ENCODE results near the gene MDP1. TPM values are rescaled to one million over a fixed set of nuclear protein-coding genes. Genes with fewer than 3 reads are reported as not detected.

MDP1 gene
- total RNA-seq, 1 experiment from 2014 or later: 7.4 TPM

- no TSS peak for BruUV-seq (replicated peaks)
- H3K9me3 Mint-ChIP-seq (ENCODE audit: low read depth, unreplicated experiment): no peaks in the 10 kb centered on the region
- H3K27me3 Mint-ChIP-seq (ENCODE audit: unreplicated experiment): no peaks in the 10 kb centered on the region
- peaks cover 7% of the 10 kb centered on the region for H3K4me1 Mint-ChIP-seq (ENCODE audit: low read depth, unreplicated experiment)
- H3K27ac Mint-ChIP-seq (ENCODE audit: unreplicated experiment): no peak overlapping the region
- CTCF ChIA-PET: interaction anchor here (0.7 kb wide), 1 partner anchor 44 kb away, joined by 4 read pairs; no protein-coding TSS in a partner anchor
- DNase-seq: no peak
- TF ChIP-seq, protein P1, sequence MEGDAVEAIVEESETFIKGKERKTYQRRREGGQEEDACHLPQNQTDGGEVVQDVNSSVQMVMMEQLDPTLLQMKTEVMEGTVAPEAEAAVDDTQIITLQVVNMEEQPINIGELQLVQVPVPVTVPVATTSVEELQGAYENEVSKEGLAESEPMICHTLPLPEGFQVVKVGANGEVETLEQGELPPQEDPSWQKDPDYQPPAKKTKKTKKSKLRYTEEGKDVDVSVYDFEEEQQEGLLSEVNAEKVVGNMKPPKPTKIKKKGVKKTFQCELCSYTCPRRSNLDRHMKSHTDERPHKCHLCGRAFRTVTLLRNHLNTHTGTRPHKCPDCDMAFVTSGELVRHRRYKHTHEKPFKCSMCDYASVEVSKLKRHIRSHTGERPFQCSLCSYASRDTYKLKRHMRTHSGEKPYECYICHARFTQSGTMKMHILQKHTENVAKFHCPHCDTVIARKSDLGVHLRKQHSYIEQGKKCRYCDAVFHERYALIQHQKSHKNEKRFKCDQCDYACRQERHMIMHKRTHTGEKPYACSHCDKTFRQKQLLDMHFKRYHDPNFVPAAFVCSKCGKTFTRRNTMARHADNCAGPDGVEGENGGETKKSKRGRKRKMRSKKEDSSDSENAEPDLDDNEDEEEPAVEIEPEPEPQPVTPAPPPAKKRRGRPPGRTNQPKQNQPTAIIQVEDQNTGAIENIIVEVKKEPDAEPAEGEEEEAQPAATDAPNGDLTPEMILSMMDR (IDR thresholded peaks at IDR 0.05; ENCODE audit: unreplicated experiment): no peak
- H3K4me3 Mint-ChIP-seq (ENCODE audit: low read depth, unreplicated experiment): no peak overlapping the region
- H3K36me3 Mint-ChIP-seq (ENCODE audit: insufficient read depth, unreplicated experiment): no peaks in the 10 kb centered on the region
- intact Hi-C loops (cut with micrococcal nuclease; ENCODE audit: unreplicated experiment): no loop called here
Measured at GRCh38 chr14:24252289-24253124, 36.6 kb upstream of the MDP1 start.

GRCh38 chr14:24251880-24252288 lies 36.0 kb upstream of the MDP1 start:
- no TSS peak for BruUV-seq (replicated peaks)
- Mint-ChIP-seq H3K36me3 (ENCODE audit: insufficient read depth, unreplicated experiment) (no peaks in the 10 kb centered on the region), H3K4me1 (ENCODE audit: low read depth, unreplicated experiment) (peaks cover 7% of the 10 kb centered on the region), H3K4me3 (ENCODE audit: low read depth, unreplicated experiment) (no peak overlapping the region), H3K9me3 (ENCODE audit: low read depth, unreplicated experiment) (no peaks in the 10 kb centered on the region), H3K27ac (ENCODE audit: unreplicated experiment) (no peak overlapping the region), H3K27me3 (ENCODE audit: unreplicated experiment) (no peaks in the 10 kb centered on the region)
- no peak for DNase-seq
- intact Hi-C loops (cut with micrococcal nuclease; ENCODE audit: unreplicated experiment): no loop called here
- CTCF ChIA-PET: interaction anchor here (0.7 to 1.6 kb wide), 2 partner anchors 45 to 89 kb away, joined by 3 to 4 read pairs; no protein-coding TSS in a partner anchor
- TF ChIP-seq, protein P1 (IDR thresholded peaks at IDR 0.05; ENCODE audit: unreplicated experiment): no peak

- no TSS peak for BruUV-seq (replicated peaks)
- intact Hi-C loops (cut with micrococcal nuclease; ENCODE audit: unreplicated experiment): no loop called here
- CTCF ChIA-PET: interaction anchor here (1.6 kb wide), 1 partner anchor 90 kb away, joined by 3 read pairs; no protein-coding TSS in a partner anchor
- Mint-ChIP-seq H3K4me3 (ENCODE audit: low read depth, unreplicated experiment) (no peak overlapping the region), H3K9me3 (ENCODE audit: low read depth, unreplicated experiment) (no peaks in the 10 kb centered on the region), H3K27me3 (ENCODE audit: unreplicated experiment) (no peaks in the 10 kb centered on the region), H3K36me3 (ENCODE audit: insufficient read depth, unreplicated experiment) (no peaks in the 10 kb centered on the region), H3K27ac (ENCODE audit: unreplicated experiment) (no peak overlapping the region), H3K4me1 (ENCODE audit: low read depth, unreplicated experiment) (peaks cover 7% of the 10 kb centered on the region)
- TF ChIP-seq, protein P1 (IDR thresholded peaks at IDR 0.05; ENCODE audit: unreplicated experiment): no peak
- DNase-seq: no peak
Measured at GRCh38 chr14:24250354-24250753, 34.5 kb upstream of the MDP1 start.

DNA sequence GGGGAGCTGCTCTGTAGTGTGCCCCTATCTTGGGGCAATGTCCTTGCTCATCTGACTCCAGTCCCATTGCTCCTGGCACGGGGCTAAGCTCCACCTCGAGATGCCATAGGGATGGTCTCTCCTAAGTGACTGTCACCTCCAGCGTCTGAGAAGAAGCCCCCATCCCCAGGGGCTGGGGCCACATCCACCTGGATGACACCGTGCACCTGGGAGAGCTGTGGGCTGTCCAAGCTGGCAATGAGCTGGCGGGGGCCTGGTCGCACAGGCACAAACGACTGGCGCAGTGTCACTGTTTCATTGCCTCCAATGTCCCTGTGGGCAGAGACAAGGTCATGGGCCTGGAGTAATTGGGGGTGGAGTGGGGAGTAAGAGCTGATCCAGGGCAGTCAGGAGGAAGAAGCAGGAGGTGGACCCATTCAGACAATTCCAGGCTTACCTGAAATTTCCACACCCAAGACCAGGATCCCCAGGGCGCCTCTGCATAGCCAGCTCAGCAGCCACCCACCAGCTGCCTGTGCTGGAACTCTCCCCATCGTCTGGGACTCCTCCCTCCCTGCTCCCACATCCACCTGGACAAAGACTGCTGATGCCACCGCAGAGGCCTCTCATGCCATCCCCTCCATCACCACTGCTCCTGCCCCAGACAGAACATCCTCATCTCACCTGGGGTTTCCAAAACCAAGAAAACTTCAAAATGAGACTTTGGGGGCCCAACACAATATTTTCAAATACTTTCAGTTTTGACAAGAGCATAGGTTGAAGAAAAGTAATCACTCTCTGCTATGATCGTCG lies 33.6 kb upstream of the MDP1 start:
- no peak for DNase-seq
- intact Hi-C loops (cut with micrococcal nuclease; ENCODE audit: unreplicated experiment): no loop called here
- Mint-ChIP-seq H3K4me1 (ENCODE audit: low read depth, unreplicated experiment) (peaks cover 7% of the 10 kb centered on the region), H3K9me3 (ENCODE audit: low read depth, unreplicated experiment) (no peaks in the 10 kb centered on the region), H3K27me3 (ENCODE audit: unreplicated experiment) (no peaks in the 10 kb centered on the region), H3K27ac (ENCODE audit: unreplicated experiment) (no peak overlapping the region), H3K4me3 (ENCODE audit: low read depth, unreplicated experiment) (no peak overlapping the region), H3K36me3 (ENCODE audit: insufficient read depth, unreplicated experiment) (no peaks in the 10 kb centered on the region)
- CTCF ChIA-PET: interaction anchor here (3.4 kb wide), 1 partner anchor 48 kb away, joined by 12 read pairs; no protein-coding TSS in a partner anchor
- TF ChIP-seq, protein P1 (IDR thresholded peaks at IDR 0.05; ENCODE audit: unreplicated experiment): no peak
- BruUV-seq (replicated peaks): no TSS peak
